NCI-H128 (cell line): Measurements from ENCODE around the gene LYPD5.
"Not testable (repeated sequence)": the region's sequence is repeated elsewhere in the genome, so short reads cannot be mapped to it uniquely, and the experiment has no call there.

Source experiments
- DNase-seq: peaks from one replicate; lab custom pipeline; 2025; ENCODE audit not compliant: unreplicated experiment; lab: John Stamatoyannopoulos, UW

The LYPD5 gene

GRCh38 chr19:43779147-43779819, 23.0 kb downstream of the LYPD5 start:
- no peak for DNase-seq

- peak; percentile 69 for DNase-seq
Measured at GRCh38 chr19:43778651-43779050, 23.6 kb downstream of the LYPD5 start.

- DNase-seq: no peak
Measured at GRCh38 chr19:43777163-43777695, 25.0 kb downstream of the LYPD5 start.

GRCh38 chr19:43776286-43776685, 26.0 kb downstream of the LYPD5 start:
- DNase-seq: no peak

- DNase-seq: no peak
Measured at GRCh38 chr19:43775299-43775890, 26.9 kb downstream of the LYPD5 start.

GRCh38 chr19:43774940-43775258, 27.3 kb downstream of the LYPD5 start:
- DNase-seq: not testable (repeated sequence)

- no peak for DNase-seq
Measured at GRCh38 chr19:43774103-43774939, 27.9 kb downstream of the LYPD5 start.

GRCh38 chr19:43773725-43774102, 28.5 kb downstream of the LYPD5 start:
- DNase-seq: no peak

GRCh38 chr19:43769256-43769655, 33.0 kb downstream of the LYPD5 start:
- DNase-seq: no peak

GRCh38 chr19:43768273-43769050, 33.8 kb downstream of the LYPD5 start:
- no peak for DNase-seq

GRCh38 chr19:43767818-43768217, 34.4 kb downstream of the LYPD5 start:
- DNase-seq: no peak

- no peak for DNase-seq
Measured at GRCh38 chr19:43767316-43767715, 34.9 kb downstream of the LYPD5 start.

- no peak for DNase-seq
Measured at GRCh38 chr19:43766755-43767043, 35.5 kb downstream of the LYPD5 start.

GRCh38 chr19:43765109-43765876, 37.0 kb downstream of the LYPD5 start:
- no peak for DNase-seq

- DNase-seq: not testable (repeated sequence)
Measured at GRCh38 chr19:43764684-43765083, 37.6 kb downstream of the LYPD5 start.

- no peak for DNase-seq
Measured at GRCh38 chr19:43763473-43763939, 38.7 kb downstream of the LYPD5 start.

GRCh38 chr19:43762814-43763213, 39.4 kb downstream of the LYPD5 start:
- DNase-seq: no peak

- DNase-seq: no peak
Measured at GRCh38 chr19:43760941-43761340, 41.3 kb downstream of the LYPD5 start.

GRCh38 chr19:43759515-43759914, 42.7 kb downstream of the LYPD5 start:
- no peak for DNase-seq

GRCh38 chr19:43755256-43755801, 46.9 kb downstream of the LYPD5 start:
- peak; percentile 71 for DNase-seq
